AG08395 (cell line): ENCODE measurements around the gene TCEA3.

Experiments
- DNase-seq: peaks from one replicate; pipeline ENCODE4 v3.0.0; 2012; ENCODE audit warnings: mixed read lengths, low spot score

The TCEA3 gene

DNA sequence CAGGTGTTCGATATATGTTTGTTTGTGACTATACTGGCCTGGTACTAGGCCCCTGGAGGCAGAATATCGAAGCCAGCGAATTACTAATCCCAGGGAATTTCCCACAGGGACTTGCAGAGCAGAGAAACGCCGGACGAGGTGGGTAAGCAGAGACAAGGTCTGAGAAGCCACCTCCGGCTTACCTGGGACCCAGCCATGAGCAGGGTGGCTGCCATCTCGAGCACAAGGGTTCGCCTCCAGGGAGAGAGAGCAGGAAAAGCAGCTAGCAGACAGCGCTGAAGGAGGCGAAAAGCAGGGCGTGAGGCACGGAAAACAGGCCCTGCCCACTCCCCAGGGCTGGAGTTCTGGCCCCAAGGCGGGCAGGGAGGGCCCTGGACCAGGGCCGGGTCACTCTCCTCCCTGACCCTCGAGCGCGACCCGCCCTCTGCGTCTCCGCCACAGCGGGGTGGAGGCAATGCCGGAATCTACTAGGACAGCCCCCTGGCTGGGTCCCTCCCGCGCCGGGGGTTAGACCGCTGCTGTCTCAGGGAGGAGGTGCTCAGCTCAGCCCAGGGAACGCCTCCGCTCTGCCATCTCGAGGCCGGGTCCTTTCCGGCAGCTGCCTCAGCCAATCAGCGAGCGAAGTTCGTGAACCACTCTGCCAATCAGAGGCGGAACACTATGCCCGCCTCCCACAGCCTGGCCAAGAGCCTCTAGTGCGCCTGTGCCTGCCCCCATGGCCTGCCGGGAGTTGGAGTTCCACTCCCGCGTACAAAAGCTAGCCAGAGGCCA is 56.6 kb downstream of the TCEA3 start:
- DNase-seq = peak; percentile 99

DNA sequence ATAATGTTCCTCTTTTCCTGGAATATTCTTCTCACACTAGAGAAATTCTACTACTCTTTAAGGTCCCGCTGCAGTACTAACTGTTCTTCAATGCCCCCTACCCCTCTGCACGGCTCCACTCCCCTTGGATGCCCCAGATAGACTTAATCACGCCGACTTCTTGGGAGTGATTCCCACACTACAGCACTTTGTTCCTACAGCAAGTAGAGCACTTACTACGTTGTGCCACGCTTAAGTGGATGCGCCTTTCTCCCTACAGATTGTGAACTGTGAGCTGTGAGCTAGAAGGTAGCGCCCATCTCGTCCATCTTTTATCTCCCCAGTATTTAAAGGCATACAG is 57.1 kb downstream of the TCEA3 start:
- DNase-seq = no peak

GRCh38 chr1:23366598-23366997 is 58.0 kb downstream of the TCEA3 start:
- DNase-seq = no peak

DNA sequence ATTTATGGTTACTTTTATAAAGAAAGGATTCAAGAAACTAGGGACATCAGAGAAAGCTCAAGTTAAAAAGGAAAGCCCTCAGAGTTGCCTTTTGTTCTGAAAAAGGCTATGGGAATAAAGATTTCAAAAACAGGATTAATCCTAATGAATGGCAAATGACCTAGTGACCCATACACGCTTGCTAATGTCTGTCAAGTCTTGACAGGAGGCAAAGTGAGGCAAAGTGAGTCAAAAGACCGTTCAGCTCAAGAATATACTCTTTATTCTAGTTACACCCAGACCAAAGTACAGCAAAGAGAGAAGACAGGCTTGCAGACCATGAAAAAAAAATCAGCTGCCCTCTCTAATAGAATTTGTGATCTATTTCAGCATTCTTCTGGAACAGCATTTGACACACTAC is 58.4 kb downstream of the TCEA3 start:
- no peak for DNase-seq

DNA sequence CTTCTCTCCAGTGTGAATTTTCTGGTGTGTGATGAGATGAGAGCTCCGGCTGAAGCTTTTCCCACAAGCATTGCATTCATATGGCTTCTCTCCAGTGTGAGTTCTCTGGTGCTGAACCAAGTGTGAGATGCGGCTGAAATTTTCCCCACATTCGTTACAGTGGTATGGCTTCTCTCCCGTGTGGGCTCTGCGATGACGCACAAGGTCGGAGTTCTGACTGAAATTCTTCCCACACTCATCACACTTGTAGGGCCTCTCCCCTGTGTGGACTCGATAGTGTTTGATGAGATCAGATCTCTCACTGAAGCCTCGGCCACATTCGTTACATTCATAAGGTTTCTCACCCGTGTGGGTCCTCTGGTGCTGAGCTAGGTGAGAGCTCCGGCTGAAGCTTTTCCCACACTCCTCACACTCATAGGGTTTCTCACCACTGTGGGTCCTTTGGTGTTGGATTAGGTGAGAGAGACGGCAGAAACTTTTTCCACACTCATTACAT is 62.3 kb downstream of the TCEA3 start:
- no peak for DNase-seq

DNA sequence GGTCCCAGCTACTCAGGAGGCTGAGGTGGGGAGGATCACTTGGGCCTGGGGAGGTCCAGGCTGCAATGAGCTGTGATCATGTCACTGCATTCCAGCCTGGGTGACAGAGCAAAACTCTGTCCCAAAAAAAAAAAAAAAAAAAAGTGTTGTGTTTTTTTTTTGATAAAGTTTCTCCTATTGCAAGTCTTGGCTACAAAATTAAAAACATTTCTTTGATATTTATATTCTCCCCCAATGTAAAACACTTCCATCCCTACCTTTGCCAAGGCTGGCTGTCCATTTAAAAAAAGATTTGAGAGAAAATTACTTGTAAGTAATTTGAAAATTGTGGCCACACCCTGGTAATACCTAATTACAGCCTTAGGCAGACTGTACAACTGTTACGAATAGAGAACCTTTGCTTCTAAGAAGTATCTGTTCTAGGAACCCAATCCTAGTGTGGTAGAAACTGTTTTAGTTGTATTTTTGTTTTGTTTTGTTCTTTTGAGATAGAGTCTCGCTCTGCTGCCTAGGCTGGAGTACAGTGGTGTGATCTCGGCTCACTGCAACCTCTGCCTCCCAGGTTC is 66.2 kb downstream of the TCEA3 start:
- no peak for DNase-seq

DNA sequence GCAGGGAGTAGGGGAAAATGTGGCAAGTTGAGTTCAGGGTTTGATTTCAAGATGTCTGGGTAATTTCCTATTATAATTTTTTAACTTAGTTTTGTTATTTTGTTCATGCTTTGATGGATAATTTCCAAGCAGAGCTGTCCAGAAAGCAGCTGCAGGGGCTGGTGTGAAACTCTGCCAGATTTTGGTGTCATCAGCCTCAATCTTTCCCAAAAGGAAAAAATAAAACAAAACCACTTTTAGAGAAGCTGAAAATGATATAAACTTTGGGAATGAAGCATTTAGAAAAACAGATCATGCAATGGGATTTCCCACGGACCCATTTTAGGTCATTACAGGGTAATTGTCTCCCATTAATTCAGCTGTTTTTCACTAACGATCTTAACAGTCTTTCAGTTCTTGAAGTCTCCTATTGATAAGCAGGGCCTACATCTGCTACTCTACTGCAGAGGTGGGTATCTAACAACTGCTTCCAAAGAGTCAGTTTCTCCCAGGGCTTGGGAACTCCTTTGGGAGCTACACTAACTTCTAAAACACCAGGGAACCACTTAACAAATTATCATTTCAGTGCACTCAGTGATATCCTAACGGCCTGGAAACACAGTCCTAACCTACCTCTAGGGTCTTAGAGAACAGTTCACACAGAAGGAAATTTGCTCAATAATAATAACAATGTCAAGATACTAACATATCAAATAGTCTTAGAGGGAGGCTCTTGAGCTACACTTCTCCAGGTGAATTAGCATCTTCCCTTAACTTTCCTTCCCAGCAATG is 67.2 kb downstream of the TCEA3 start:
- no peak for DNase-seq

GRCh38 chr1:23356471-23357137 is 67.9 kb downstream of the TCEA3 start:
- no peak for DNase-seq

GRCh38 chr1:23354245-23354644 is 70.3 kb downstream of the TCEA3 start:
- DNase-seq = no peak

- no peak for DNase-seq
Measured at GRCh38 chr1:23352096-23352695, 72.4 kb downstream of the TCEA3 start.

DNA sequence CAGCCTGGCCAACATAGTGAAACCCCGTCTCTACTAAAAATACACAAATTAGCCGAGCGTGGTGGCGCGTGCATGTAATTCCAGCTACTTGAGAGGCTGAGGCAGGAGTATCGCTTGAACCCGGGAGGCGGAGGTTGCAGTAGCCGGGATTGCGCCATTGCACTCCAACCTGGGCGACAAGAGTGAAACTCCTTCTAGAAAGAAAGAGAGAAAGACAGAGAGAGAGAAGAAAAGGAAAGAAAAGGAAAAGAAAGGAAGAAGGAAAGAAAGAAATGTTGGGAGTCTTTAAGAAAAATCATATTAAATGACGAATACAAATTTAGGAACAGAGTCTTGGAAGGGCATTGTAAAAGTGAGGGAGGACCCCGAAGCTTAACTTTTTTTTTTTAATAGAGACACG is 78.6 kb downstream of the TCEA3 start:
- no peak for DNase-seq

- DNase-seq = peak; percentile 12
Measured at GRCh38 chr1:23344987-23345472, 79.5 kb downstream of the TCEA3 start.

DNA sequence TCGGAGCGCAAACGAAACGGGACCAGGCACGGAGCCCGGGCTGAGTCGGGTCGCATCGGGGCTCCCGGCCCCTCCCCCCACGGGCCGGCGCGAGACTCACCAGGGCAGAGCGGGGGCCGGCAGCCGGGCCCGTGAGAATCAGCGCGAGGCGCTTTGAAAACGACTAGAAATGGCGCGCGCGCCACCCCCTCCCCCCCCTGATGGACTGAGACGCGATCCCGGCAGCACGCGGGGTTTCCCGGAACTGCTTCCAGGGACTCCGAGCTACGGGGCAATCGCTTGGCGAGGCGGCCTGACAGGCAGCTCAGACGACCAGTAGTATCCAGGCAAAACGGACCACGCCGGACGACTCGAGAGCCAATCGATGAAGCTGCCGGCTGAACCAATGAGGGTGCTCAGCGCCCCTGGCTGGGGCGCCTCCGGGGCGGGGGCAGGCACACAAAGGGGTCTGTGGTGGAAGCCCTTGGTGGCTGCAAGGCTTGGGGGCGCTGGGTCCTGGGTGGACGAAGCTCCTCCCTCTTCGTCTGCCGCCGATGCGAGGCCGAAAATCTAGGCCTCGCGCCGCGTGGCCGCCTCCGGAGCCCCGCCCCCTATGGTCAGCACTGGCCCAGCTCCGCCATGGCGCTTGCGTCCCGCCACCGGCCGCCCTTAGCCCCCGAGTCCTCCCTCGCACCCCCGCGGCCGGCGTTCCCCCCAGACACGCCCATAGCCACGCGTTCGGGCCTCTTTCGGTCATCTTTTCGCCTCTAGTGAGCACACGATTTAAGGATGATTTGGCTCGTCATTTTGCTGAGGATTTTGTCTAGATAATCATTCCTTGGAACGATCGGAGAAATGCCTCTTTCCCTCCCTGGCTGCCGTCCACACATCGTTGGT is 80.2 kb downstream of the TCEA3 start, which contains the start of gene HNRNPR:
TSS of gene HNRNPR (minus strand) at position 174 of the 876 bp plus-strand sequence. CDS start 3,276 bp downstream, outside the sequence.
- DNase-seq = peak; percentile 99

- DNase-seq = peak; percentile 46
Measured at GRCh38 chr1:23343221-23344110, 81.1 kb downstream of the TCEA3 start.

DNA sequence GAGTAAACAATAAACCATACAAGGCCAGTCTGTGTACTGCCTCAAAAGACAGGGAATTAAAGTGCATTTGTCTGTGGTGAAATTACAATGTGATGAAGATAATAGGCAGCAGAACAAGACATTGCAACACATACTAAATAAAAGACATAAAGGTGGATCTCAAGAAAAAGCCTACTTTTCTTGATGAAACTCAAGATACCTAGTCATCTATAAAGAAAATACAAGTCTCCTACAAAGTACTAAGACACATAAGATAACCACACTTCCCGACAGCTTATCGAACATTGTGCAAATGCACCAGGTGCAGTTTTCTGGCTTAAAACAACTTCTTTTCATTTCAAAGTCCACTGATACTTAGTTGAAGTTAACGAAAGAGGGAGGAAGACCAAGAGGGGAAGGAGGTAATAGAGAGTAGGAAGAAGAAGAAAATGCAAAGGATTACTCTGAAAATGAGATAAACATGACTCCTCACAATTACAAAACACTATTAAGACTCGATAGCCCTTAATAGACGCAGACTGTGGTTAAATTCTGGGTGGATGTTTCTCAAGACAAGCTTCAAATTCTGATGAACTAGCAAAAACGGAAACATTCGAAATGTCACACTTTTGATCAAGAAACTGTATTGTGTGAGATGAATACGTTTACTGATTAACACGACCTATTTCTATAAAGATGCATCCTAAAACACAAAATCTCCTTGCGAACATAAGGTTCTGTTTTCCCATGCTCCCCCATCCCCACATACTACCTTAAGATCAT is 82.4 kb downstream of the TCEA3 start:
- no peak for DNase-seq

DNA sequence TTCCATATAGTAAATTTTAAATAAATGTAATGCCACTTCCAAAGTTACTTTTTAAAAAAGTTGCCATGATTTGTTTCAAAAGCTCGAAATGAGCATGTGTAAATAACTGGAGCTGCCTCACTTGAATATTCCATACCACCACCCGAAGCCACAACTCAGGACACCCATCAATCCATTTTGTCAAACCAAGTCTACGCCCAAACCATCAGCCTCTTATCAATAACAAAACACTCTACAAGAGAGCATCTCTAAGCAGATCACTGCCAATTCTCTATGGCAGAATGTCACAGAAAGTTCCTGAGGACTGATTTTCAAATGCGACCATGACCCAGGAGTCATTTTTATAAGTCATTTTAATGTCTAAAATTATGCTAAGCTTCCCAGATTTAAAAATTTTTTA is 84.9 kb downstream of the TCEA3 start:
- no peak for DNase-seq

DNA sequence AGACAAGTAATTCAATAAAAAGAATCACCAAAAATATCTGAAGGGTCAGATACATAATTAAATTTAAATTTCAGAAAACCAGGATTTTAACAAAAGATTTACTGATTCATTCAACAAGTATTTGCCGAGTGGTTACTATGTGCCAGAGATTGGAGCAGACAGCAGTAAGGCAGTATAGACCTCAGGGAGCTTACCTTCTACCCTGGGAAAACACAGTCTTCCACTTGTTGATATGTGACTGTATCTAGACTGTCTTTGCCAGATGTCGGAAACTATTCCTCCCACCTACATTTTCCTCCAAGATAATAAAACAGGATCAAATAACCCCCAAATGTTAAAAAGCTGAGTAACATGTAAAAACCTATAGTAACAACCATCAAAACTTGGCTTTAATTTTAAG is 86.7 kb downstream of the TCEA3 start:
- no peak for DNase-seq

- no peak for DNase-seq
Measured at GRCh38 chr1:23331713-23332112, 92.8 kb downstream of the TCEA3 start.
